Activated CD4-positive, alpha-beta T cell treated with anti-CD3 and anti-CD28 coated beads, Interleukin-2, amount 50 U/mL, for 24 hours (primary cell): ENCODE measurements around the gene ITGB1.
A peak's percentile ranks its signal among the peaks of the same experiment; 100 is the strongest.
"Not testable (repeated sequence)": the region's sequence is repeated elsewhere in the genome, so short reads cannot be mapped to it uniquely, and the experiment has no call there.

ENCODE experiments used
- DNase-seq, 2 donors: peaks; one replicate each; pipeline ENCODE4 v3.0.0-alpha.2; 2020; ENCODE audit warnings: low read depth in 1 of 2, low spot score in 1 of 2

Gene ITGB1

DNA sequence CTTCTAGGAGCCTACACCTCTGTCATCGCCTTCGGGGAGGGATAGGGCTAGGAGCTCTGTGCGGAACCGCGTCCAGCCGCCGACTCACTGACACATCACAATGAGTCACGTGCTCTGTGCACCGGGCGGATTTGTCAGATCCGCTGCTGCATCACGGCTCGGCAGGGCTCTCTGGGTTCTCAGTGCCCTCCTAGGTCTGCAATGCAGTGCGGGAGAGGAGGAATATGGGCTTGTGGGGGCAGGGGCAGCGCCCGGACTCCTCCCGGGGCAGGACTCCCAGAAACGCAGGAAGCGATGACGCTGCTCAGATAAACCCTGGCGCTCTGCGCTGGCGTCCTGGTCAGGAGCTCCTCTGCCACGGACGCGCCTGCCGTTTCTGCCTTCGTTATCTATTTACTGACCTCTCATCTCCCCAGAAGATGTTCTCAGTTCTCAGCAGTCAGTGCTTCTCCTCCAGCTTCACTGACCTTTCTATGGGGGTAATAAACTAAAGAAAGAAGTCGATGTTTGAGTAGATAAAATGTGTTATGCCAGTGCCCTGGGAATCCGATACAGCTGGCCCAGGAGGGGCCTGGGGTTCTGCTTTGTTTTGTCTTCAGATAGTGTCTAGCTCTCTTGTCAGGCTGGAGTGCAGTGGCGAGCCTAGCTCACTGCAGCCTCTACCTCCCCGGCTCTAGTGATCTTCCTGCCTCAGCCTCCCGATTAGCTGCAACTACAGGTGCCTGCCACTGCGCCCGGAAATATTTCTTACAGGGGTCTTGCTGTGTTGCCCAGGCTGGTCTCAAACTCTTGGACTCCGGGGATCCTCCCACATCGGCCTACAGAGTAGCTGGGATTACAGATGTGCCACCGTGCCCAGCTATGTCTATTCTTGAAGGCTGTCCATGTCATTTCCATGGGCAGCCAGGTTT is 22.8 kb upstream of the ITGB1 start:
- peak; percentile 60 to 81 for DNase-seq

DNA sequence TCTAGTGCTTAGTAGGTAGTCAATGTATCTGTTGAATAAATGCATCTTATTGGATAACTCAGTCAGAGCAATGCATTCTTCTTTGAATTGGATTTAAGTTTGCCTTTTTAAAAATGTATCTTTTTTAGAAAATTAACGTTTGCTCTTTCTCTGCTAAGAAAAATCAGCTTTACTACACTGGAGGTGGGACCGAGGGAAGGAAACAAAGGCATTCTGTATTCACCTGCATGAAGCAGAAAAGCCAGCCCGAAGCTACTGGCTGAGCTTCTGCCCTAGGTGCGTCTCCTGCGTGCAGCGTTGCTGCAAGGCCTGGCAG is 22.2 kb upstream of the ITGB1 start:
- no peak for DNase-seq

GRCh38 chr10:32979719-32980118 is 21.7 kb upstream of the ITGB1 start:
- DNase-seq: not testable (repeated sequence)

DNA sequence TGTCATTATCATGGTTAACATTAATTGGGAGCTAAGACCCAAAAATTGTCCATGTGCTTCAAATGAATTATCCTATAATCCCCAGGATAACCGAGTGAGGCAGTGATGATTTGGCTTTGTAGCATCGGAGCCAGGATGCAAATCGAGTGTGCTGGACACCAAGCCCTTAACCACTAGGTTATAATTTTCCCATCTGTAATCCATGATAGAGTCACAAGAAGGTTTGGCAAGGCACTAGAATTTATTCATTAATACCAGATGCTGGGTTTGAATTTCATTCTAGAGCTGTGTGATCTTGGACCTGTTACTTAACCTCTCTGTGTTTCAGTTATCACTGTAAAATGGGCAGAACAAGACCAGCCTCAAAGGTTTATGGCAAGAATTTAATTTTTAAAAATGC is 21.0 kb upstream of the ITGB1 start:
- no peak for DNase-seq

GRCh38 chr10:32977846-32978809 is 20.1 kb upstream of the ITGB1 start:
- not testable (repeated sequence) for DNase-seq

GRCh38 chr10:32976338-32976737 is 18.3 kb upstream of the ITGB1 start:
- DNase-seq: no peak

- DNase-seq: no peak
These were observed 14.9 kb upstream of the ITGB1 start for GRCh38 chr10:32972929-32973328.

- no peak for DNase-seq
These were observed 14.4 kb upstream of the ITGB1 start for GRCh38 chr10:32972460-32972859.

- no peak for DNase-seq
These were observed 13.6 kb upstream of the ITGB1 start for GRCh38 chr10:32971536-32972091.

GRCh38 chr10:32970910-32971309 is 12.9 kb upstream of the ITGB1 start:
- DNase-seq: no peak

- DNase-seq: no peak
These were observed 6.2 kb upstream of the ITGB1 start for GRCh38 chr10:32964270-32964669.

GRCh38 chr10:32963096-32963495 is 5.1 kb upstream of the ITGB1 start:
- DNase-seq: no peak

DNA sequence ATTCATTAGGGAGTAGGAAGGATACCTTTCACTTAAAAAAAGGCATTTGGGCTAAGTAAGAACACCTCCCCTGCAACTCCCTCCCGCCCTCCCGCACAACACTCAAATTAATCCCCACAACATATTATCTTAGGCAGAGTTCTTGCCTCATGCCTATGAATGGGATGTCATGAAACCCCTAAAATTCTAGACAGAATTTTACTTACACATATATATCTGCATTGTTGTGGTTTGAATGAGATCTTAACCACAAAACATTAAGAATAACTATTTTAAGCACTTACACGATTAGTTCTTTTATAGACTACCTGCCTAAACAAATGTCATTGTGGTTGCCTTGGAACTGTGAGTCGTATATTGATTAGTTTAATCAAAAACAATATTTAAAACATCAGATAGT is 4.5 kb upstream of the ITGB1 start:
- no peak for DNase-seq

DNA sequence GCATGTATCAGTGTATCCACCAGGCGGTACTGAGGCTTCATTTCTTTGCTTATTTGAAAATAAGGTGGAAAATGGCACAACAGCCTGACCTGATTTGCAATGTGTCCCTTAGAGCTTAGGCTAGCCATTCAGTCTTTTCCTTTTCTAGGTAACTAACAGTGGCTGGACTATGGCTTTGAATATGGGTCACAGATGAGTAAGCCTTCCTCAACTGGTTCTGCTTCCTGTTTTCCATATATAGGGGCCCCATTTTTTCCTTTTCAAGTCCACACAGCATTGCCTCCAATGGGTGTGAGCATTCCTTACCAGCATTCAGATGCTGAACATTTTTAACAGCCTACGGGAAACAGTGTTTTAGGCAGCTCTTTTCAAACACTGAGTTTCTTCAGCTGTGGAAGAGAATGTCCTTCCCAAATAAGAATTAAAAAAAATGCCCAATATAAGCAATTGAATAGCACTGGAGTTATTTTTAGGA is 3.9 kb upstream of the ITGB1 start:
- no peak for DNase-seq

GRCh38 chr10:32961343-32961894 is 3.4 kb upstream of the ITGB1 start:
- DNase-seq: no peak

DNA sequence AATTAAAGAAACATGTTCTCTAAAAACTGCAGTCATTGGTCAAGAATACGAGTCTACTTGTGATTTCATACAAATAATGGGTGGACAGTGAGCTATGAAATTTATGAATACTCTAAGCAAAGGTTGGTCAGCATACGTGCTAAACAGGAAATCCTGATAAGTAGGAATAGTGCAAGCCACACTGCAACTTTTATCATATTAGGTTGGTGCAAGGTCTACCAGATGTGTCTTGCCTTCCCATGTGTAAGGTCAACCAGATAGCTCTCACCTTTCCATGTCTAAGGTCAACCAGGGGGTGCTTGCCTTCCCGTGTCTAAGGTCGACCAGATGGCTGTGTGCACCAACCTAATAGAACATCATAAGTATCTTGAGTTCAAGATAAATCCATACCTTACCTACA is 2.0 kb upstream of the ITGB1 start:
- DNase-seq: no peak

GRCh38 chr10:32959006-32959920 is 1.2 kb upstream of the ITGB1 start:
- DNase-seq: peak in 1 of 2 donors; percentile 39

DNA sequence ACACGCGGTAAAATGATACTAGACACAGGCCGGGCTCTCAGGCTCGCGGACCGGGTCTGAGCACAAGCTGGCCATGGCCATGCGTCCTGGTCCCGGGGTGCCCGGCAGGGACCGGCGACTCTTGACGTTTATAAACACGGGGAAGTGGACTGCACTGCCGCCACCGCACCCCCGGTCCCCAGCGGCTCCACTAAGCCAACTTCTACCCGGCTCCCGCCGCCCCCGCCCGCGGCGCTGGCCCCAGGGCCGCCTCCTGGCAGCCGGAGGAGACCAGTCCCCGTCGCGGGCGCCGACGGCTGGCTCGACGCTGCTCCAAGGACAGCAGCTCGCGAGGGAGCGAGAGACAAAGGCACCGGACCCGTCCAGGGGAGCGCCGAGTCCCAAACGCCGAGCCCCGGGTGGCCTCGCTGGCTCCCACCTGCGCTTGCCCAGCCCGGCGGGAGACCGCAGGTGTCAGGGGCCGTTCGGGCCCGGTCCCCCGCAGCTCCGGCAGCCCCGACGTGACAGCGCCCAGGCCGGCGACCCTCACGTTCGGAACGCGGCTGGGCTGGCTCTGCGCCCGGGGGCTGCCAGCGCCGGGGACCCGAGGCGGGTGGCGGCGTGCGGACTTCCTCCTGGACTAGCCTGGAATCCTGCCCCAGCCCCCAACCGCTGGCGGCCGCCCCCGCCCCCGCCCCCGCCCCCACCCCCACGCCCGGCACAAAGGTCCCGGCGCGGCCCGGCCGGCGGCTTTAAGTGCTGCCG is 517 bp downstream of the ITGB1 start:
- DNase-seq: peak in 1 of 2 donors; percentile 22

DNA sequence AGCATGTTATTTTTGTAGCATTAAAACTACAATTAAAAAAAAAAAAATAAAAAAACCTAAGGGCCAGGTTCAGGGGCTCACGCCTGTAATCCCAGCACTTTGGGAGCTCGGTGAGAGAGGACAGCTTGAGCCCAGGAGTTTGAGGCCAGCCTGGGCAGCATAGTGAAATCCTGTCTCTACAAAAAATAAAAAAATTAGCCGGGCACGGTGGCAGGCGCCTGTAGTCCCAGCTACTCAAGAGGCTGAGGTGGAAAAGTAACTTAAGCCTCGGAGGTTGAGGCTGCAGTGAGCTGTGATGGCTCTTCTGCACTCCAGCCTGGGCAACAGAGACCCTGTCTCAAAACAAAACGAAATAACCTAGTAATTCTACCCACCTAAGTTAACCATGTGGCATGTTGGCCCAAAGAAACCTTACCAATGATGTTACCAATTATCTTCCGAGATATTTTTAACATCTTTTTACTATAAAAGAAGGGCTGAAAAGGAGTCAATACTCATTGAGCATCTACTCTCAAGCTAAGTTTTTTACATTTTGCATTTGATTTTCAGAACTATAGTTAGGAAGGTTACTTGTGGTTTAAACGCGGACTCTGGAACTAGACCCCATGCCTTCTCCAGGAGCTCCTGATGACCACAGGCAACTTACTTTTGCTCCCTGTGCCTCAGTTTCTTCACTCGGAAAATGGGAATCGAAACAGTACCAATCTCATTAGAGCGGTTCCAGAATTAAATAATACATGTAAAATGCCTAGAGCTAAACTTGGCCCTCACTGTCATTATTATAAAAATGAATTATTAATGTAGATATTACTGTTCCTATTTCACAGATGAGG is 1.4 kb downstream of the ITGB1 start:
- no peak for DNase-seq
